HG03571 (cell line): ENCODE data around the gene WBP1.

Experiments used
- ATAC-seq: cut with Tn5 transposase; IDR thresholded peaks from one replicate; pipeline ENCODE4 v1.9.1; 2021; ENCODE audit not compliant: unreplicated experiment

Gene WBP1

GRCh38 chr2:74501335-74502071 lies 43.3 kb downstream of the WBP1 start:
- no peak for ATAC-seq

- ATAC-seq, result no peak
These were observed 44.0 kb downstream of the WBP1 start for GRCh38 chr2:74502147-74502719.

DNA sequence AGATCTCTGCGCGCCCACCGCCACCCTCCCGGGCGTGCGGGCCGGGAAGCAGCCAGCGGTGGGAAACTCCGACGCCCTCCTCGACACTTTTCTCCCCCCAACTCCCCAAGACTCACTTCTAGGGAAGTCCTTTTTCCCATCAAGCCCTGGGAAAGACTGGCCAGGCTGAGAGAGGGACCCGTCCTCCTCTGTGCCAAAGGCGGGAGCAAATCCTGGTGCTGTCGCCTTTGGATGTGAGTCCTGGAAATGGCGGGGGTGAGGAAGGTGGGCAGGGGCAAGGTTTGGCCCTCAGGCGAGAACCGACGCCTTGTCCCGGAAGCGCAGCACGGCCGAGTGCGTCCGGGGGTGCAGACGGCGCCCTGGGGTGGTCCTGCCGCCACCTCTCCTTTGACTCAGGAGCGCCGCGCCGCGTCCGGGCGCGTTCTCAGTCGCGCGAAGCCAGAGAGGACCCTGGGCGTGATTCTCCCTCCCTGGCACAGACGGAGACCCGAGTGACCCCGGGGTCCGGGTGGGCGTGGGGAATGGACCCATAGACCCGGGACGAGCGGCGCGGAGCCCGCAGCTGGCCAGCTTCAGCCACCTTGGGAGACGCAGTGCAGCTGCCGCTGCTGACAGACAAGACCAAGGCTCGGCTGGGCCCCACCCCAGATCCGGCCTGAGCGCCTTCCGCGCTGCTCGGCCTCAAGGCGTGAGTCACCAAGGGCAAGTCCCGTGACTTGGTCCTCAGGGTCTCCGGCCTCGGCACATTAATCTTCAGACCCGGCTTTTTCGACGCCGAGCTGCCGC lies 44.7 kb downstream of the WBP1 start:
- ATAC-seq, result no peak

DNA sequence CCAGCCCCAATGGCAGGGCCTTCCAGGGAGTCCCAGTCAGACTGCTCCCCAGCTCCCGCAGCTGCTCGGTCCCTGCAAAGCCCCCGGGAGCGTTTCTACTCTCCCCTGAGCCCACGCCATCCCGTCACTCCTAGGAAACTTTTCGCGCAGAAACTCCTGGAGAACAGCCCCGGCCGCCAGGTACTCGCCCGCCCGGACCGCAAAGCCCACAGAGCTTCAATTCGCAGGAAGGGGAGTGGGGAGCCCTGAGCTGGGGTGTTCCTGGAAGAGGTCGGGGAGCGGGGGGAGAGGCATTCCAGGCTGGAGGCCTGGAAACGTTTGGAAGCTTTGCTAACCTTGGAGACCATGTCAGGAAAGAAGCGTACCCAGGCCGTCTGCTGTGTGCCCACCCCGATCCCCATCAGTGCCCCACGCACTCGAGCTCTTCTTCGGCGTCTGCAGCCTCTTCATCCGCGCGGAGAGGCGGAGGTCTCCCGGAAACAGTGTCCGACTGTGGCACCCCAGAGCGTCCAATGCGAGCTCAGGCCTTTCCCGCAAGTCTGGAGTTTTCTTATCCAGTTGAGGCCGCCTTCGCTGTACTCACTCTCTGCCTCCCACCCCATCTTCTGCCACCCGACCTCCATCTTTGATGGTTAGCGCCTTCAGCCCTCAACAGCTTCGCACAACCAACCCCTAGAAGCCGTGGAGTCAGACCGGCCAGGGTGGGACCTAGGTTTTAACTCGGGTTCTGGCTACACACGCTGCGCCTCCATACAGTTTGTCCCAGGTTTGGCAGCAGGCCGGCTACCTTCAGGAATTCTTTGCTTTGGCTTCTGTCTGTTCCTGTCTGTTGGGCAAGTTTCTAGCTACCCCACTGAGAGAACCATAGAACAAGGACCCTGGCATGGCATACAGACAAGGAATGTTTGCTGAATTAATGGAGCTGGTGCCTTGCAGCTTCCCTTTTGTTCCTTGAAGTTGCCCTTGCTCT lies 45.6 kb downstream of the WBP1 start:
- ATAC-seq, result no peak

DNA sequence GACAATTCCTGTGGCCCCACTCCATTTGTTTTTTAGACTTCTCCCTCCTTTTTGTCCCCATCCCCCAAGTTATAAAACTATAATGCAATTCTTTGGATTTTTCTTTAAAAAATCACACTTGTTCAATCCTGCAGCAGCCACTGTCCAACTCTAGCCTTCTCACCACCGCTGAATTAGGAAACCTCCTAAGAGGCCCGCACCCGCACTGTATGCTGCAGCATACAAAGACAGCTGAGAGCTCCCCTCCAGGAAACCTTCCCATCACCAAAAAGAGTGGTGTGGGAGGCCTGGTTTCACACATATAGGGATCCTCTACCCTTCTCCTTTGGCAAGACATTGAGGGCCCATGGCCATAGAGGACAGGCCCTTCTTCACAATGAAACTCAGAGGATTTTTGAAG lies 46.4 kb downstream of the WBP1 start:
- no peak for ATAC-seq

GRCh38 chr2:74505448-74506246 lies 47.4 kb downstream of the WBP1 start:
- ATAC-seq, result no peak

DNA sequence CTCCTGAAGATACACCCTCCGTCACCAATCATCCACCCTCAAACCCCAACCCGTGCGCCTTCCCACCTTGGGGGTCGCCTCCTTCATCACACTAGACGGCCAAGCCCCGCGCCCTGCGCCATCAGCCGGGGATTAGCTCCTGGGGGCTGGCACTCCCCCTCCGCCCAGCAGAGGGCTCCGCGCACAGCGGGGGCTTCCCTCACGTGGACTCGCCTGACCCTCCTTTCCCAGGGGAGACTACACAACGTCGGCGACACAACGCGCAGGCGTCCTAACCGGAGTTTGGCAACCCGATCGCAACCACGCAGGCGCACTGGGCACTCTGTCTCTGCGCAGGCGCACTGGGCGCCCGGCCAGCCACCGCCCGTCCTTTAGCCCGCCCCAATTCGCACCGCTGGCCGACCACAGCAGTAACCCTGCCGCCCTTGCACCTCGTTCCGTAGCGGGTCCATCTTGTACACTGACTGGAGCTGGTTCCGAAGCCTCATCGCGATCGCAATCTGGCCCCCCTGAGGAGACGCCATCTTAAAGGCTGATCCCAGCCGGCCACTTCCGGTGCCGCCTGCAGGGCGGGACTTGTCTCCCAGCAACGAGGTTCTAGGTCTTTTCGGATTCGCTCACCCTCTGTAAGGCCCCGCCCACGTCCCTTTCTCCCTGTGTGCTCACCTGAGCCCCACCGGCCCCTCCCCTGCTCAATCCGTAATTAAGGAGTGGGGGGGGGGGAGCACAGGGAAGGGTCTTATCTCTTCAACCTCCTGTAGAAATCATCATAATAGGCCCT lies 49.1 kb downstream of the WBP1 start, which contains the start of gene PCGF1:
TSS of gene PCGF1 (minus strand) at position 551 of the 781 bp plus-strand sequence. CDS start at position 524, 27 bp downstream.
- ATAC-seq, result peak; percentile 84

GRCh38 chr2:74507926-74508520 lies 49.8 kb downstream of the WBP1 start:
- ATAC-seq, result peak; percentile 2

- ATAC-seq, result no peak
These were observed 52.0 kb downstream of the WBP1 start for GRCh38 chr2:74510272-74510671.
